DND-41 (cell line): ENCODE results near the gene RNF32.

ENCODE experiments used
- ATAC-seq: fragments of 200-7000 bp; cut with Tn5 transposase; 3 replicates; pipeline ENCODE4 v1.9.1; 2021; ENCODE audit warnings: low read depth; ENCODE audit not compliant: insufficient read depth
- DNase-seq: peaks from one replicate; pipeline ENCODE4 v3.0.0-alpha.2; 2020
- H2AFZ ChIP-seq: 2 replicates; pipeline ENCODE4 v1.6.0; 2012; ENCODE audit warnings: low read depth, low read length
- H3K27ac ChIP-seq: 2 replicates; pipeline ENCODE4 v1.5.1; 2012; ENCODE audit warnings: low read length, inconsistent platforms
- H3K27me3 ChIP-seq: fragments of 200-600 bp; sonication (generic); 2 replicates; pipeline ENCODE4 v1.6.0; 2012; ENCODE audit warnings: low read length, mild to moderate bottlenecking, inconsistent platforms; ENCODE audit not compliant: insufficient read depth, poor library complexity
- H3K36me3 ChIP-seq: 2 replicates; pipeline ENCODE4 v1.5.1; 2012; ENCODE audit warnings: low read length, inconsistent platforms; ENCODE audit not compliant: insufficient read depth
- H3K4me1 ChIP-seq: 2 replicates; pipeline ENCODE4 v1.5.1; 2012; ENCODE audit warnings: mild to moderate bottlenecking, low read length; ENCODE audit not compliant: insufficient read depth
- H3K4me2 ChIP-seq: 2 replicates; pipeline ENCODE4 v1.6.0; 2012; ENCODE audit warnings: mild to moderate bottlenecking, moderate library complexity, low read length, inconsistent platforms; ENCODE audit not compliant: insufficient read depth
- H3K4me3 ChIP-seq, 2 experiments: fragments of 200-600 bp in 1 of 2; shearing (Covaris generic) in 1 of 2; 2 replicates each; pipeline ENCODE4 v1.5.1; 2012 to 2016; ENCODE audit warnings: inconsistent platforms in 2 of 2, low read length in 2 of 2, mild to moderate bottlenecking in 2 of 2, low read depth in 1 of 2, moderate library complexity in 1 of 2
- H3K79me2 ChIP-seq: 2 replicates; pipeline ENCODE4 v1.6.0; 2012; ENCODE audit warnings: low read length, inconsistent platforms; ENCODE audit not compliant: insufficient read depth
- H3K9ac ChIP-seq: 2 replicates; pipeline ENCODE4 v1.6.0; 2012; ENCODE audit warnings: low read depth, mild to moderate bottlenecking, inconsistent platforms, low read length, moderate library complexity
- H3K9me3 ChIP-seq: 2 replicates; pipeline ENCODE4 v1.5.1; 2012; ENCODE audit warnings: low read length, moderate library complexity, mild to moderate bottlenecking, inconsistent platforms; ENCODE audit not compliant: insufficient read depth, severe bottlenecking
- H4K20me1 ChIP-seq: 2 replicates; pipeline ENCODE4 v1.6.0; 2012; ENCODE audit warnings: low read length; ENCODE audit not compliant: insufficient read depth
- EZH2 ChIP-seq: IDR thresholded peaks from 3 replicates; pipeline ENCODE4 v1.6.1; 2012; ENCODE audit warnings: borderline replicate concordance, low read depth, mild to moderate bottlenecking, moderate library complexity, low read length, inconsistent platforms; ENCODE audit not compliant: severe bottlenecking
- TF ChIP-seq, protein P1 (sequence below): IDR thresholded peaks from 2 replicates; pipeline ENCODE4 v1.5.1; 2012; ENCODE audit warnings: borderline replicate concordance, low read length, moderate library complexity, mild to moderate bottlenecking; ENCODE audit not compliant: poor library complexity, severe bottlenecking; ENCODE audit errors: extremely low read depth

RNF32 gene

DNA sequence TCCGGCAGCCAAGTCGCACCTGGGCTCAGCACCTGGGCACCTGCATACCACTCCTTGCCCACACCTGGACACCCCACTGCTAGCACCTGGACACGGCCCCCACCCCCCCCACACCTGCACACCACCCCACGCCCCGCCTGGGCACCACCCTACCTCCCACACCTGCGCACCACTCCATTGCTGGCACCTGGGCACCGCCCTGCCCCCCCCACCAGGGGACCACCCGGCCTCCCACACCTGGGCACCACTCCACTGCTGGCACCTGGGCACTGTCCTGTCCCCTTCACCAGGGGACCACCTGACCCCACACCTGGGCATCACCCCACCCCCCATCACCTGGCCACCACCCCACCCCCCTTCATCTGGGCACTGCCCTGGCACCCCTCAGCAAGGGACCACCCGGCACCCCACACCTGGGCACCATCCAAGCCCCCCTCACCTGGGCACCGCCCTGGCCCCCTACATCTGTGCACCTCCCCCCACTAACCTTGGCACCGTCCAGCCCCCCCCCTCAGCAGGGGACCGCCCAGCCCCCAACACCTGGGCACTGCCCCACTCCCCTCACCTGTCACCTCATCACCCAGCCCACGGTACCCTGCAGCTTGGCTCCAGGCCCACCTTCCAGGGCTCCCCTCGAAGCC lies 33.8 kb upstream of the RNF32 start:
- Histone ChIP-seq H3K27ac (no peak overlapping the region), H2AFZ (no peak overlapping the region), H3K27me3 (peaks cover 5% of the 10 kb centered on the region), H3K79me2 (no peaks in the 10 kb centered on the region), H3K4me3 (no peak overlapping the region), H3K36me3 (no peaks in the 10 kb centered on the region), H3K9me3 (no peaks in the 10 kb centered on the region), H3K9ac (no peak overlapping the region), H3K4me1 (no peaks in the 10 kb centered on the region), H3K4me2 (no peak overlapping the region), H4K20me1 (no peaks in the 10 kb centered on the region; the same call in 1 of the 2 replicates)
- no peak for TF ChIP-seq EZH2
- TF ChIP-seq, protein P1, sequence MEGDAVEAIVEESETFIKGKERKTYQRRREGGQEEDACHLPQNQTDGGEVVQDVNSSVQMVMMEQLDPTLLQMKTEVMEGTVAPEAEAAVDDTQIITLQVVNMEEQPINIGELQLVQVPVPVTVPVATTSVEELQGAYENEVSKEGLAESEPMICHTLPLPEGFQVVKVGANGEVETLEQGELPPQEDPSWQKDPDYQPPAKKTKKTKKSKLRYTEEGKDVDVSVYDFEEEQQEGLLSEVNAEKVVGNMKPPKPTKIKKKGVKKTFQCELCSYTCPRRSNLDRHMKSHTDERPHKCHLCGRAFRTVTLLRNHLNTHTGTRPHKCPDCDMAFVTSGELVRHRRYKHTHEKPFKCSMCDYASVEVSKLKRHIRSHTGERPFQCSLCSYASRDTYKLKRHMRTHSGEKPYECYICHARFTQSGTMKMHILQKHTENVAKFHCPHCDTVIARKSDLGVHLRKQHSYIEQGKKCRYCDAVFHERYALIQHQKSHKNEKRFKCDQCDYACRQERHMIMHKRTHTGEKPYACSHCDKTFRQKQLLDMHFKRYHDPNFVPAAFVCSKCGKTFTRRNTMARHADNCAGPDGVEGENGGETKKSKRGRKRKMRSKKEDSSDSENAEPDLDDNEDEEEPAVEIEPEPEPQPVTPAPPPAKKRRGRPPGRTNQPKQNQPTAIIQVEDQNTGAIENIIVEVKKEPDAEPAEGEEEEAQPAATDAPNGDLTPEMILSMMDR, result no peak
- ATAC-seq (no peak), DNase-seq (no peak)

- Histone ChIP-seq H3K4me2 (no peak overlapping the region), H3K27me3 (peaks cover 5% of the 10 kb centered on the region), H3K4me1 (no peaks in the 10 kb centered on the region), H3K79me2 (no peaks in the 10 kb centered on the region), H4K20me1 (no peaks in the 10 kb centered on the region; the same call in 1 of the 2 replicates), H3K9ac (no peak overlapping the region), H3K9me3 (no peaks in the 10 kb centered on the region), H3K4me3 (no peak overlapping the region), H3K36me3 (no peaks in the 10 kb centered on the region), H3K27ac (no peak overlapping the region), H2AFZ (no peak overlapping the region)
- DNase-seq (no peak), ATAC-seq (no peak)
- TF ChIP-seq, protein P1, result no peak
- no peak for TF ChIP-seq EZH2
Observed at GRCh38 chr7:156607332-156608172, 33.0 kb upstream of the RNF32 start.

DNA sequence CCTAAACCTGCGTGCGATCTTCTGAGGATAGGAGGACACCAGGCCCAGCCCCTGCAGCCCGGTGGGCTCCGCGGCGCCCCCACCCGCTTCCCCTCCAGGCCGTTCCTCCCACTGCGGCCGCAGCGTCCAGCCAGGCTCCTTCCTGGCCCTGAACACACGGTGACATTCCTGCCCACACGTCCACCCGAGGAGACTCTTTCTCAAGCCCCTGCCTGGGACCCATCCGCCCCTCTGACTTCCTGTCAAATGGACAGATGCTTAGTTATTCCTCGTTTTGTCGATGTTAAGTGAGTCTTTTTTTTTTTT lies 32.4 kb upstream of the RNF32 start:
- Histone ChIP-seq H3K9ac (no peak overlapping the region), H3K27me3 (peaks cover 7% of the 10 kb centered on the region), H3K79me2 (no peaks in the 10 kb centered on the region), H2AFZ (no peak overlapping the region), H4K20me1 (no peaks in the 10 kb centered on the region; the same call in 1 of the 2 replicates), H3K4me3 (no peak overlapping the region), H3K4me1 (no peaks in the 10 kb centered on the region), H3K9me3 (no peaks in the 10 kb centered on the region), H3K27ac (no peak overlapping the region), H3K36me3 (no peaks in the 10 kb centered on the region), H3K4me2 (no peak overlapping the region)
- ATAC-seq, result no peak
- TF ChIP-seq EZH2, result no peak
- TF ChIP-seq, protein P1, result no peak
- DNase-seq, result no peak
